PC-3 (cell line): ENCODE results near the gene LMO3. TPM values are rescaled to one million over a fixed set of nuclear protein-coding genes. Genes with fewer than 3 reads are reported as not detected.

Source experiments
- ATAC-seq: fragments of 200-7000 bp; cut with Tn5 transposase; 2 replicates; pipeline ENCODE4 v1.9.1; 2020; ENCODE audit warnings: mild to moderate bottlenecking, moderate library complexity
- BruUV-seq: library from RNA; stranded (reverse); fragments of 400-500 nt; replicated peaks from 2 replicates; lab custom pipeline; 2021; lab: Mats Ljungman, UMichigan
- CTCF ChIA-PET: fragments of 300-600 bp; sonication (Branson Sonifier 250); formaldehyde crosslinking; loops from one replicate; lab custom pipeline; 2022; ENCODE audit warnings: antibody characterized with exemption; lab: Charles Lee
- POLR2A ChIA-PET: fragments of 300-600 bp; sonication (Branson Sonifier 250); formaldehyde crosslinking; loops from one replicate; lab custom pipeline; 2022; ENCODE audit warnings: antibody characterized with exemption; ENCODE audit not compliant: unreplicated experiment; lab: Charles Lee
- DNase-seq: peaks from one replicate; pipeline ENCODE4 v3.0.0-alpha.2; 2015
- H2AFZ ChIP-seq: fragments of 300-600 bp; sonication (generic); 2 replicates; pipeline ENCODE4 v1.6.0; 2016; ENCODE audit warnings: antibody characterized with exemption, low read length
- H3F3A ChIP-seq: fragments of 300-600 bp; sonication (generic); one replicate; pipeline ENCODE4 v1.6.0; 2017; ENCODE audit warnings: antibody characterized with exemption, low read length, control low read depth, mild to moderate bottlenecking; ENCODE audit not compliant: unreplicated experiment
- H3K27ac ChIP-seq: fragments of 300-600 bp; sonication (generic); 2 replicates; pipeline ENCODE4 v1.5.1; 2016; ENCODE audit warnings: mild to moderate bottlenecking, low read length
- H3K27me3 ChIP-seq: fragments of 300-600 bp; sonication (generic); 2 replicates; pipeline ENCODE4 v1.6.1; 2016; ENCODE audit warnings: low read length, mixed read lengths
- H3K36me3 ChIP-seq: fragments of 300-600 bp; sonication (generic); 2 replicates; pipeline ENCODE4 v1.6.1; 2016; ENCODE audit warnings: low read depth, mixed run types, low read length, mixed read lengths
- H3K4me1 ChIP-seq: fragments of 300-600 bp; sonication (generic); 2 replicates; pipeline ENCODE4 v1.5.1; 2016; ENCODE audit warnings: low read length; ENCODE audit not compliant: insufficient read depth
- H3K4me2 ChIP-seq: fragments of 300-600 bp; sonication (generic); 2 replicates; pipeline ENCODE4 v1.6.0; 2016; ENCODE audit warnings: low read length
- H3K4me3 ChIP-seq: fragments of 300-600 bp; sonication (generic); 2 replicates; pipeline ENCODE4 v1.5.1; 2016; ENCODE audit warnings: mild to moderate bottlenecking, low read length, mixed read lengths
- H3K79me2 ChIP-seq: fragments of 300-600 bp; sonication (generic); 2 replicates; pipeline ENCODE4 v1.6.1; 2017; ENCODE audit warnings: low read length, mixed read lengths
- H3K9ac ChIP-seq: fragments of 300-600 bp; sonication (generic); 2 replicates; pipeline ENCODE4 v1.6.0; 2016; ENCODE audit warnings: mild to moderate bottlenecking, low read length
- H3K9me2 ChIP-seq: fragments of 300-600 bp; sonication (generic); replicated peaks from 2 replicates; pipeline ENCODE4 v1.6.1; 2016; ENCODE audit warnings: mixed run types, low read length, mixed read lengths
- H3K9me3 ChIP-seq: fragments of 300-600 bp; sonication (generic); 2 replicates; pipeline ENCODE4 v1.6.1; 2016; ENCODE audit warnings: low read length, mixed read lengths
- H4K20me1 ChIP-seq: fragments of 300-600 bp; sonication (generic); 2 replicates; pipeline ENCODE4 v1.6.1; 2016; ENCODE audit warnings: low read length, mixed read lengths
- EZH2 ChIP-seq: fragments of 300-600 bp; sonication (generic); IDR thresholded peaks from one replicate; pipeline ENCODE4 v1.6.1; 2017; ENCODE audit warnings: antibody characterized with exemption, mild to moderate bottlenecking, low read length; ENCODE audit not compliant: unreplicated experiment
- EZH2phosphoT487 ChIP-seq: fragments of 300-600 bp; sonication (generic); IDR thresholded peaks from 2 replicates; pipeline ENCODE4 v1.6.1; 2018; ENCODE audit warnings: mild to moderate bottlenecking, antibody characterized with exemption, low read length, borderline replicate concordance
- intact Hi-C: fragments of 100-400 bp; cut with micrococcal nuclease; formaldehyde crosslinking; loops from 2 replicates; pipeline ENCODE4 v1.9.0; 2023
- total RNA-seq: library from RNA; depleted of rRNA; stranded (reverse); fragments of >200 nt; gene quantifications from 2 replicates; pipeline ENCODE4 v1.2.3, GENCODE V29; 2014
- TF ChIP-seq, protein P1 (sequence below): fragments of 300-600 bp; sonication (generic); conservative IDR thresholded peaks from 2 replicates; pipeline ENCODE4 v1.5.1; 2017; ENCODE audit warnings: antibody characterized with exemption, low read depth, mild to moderate bottlenecking, low read length

LMO3 gene
- total RNA-seq, 1 experiment from 2014 or later: 2.3 TPM

DNA sequence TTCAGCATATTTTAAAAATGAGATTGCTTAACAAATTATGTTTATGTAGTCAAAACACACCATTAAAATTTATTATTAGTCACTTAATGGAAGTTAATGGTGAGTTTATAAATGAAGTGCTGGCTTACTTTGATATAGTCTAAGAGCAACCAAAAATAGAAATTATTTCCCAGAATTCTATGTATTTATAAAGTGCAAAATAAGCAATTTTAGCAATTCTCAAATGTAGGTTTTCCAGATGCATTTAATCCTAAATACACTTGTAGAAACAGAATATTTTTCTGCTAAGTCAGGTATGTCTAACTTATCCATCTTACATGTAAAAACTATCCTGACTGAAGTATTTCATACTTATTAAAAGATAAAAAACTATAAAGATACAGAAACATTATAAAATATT, 11.2 kb downstream of the LMO3 start:
- no peak overlapping the region for H3K4me3 ChIP-seq
- no peaks in the 10 kb centered on the region for H3K79me2 ChIP-seq
- no TSS peak for BruUV-seq
- ATAC-seq (no peak), DNase-seq (no peak)
- no peaks in the 10 kb centered on the region for H3K4me1 ChIP-seq
- no peak overlapping the region for H3K9ac ChIP-seq
- no peak overlapping the region for H2AFZ ChIP-seq
- no peaks in the 10 kb centered on the region for H3K9me2 ChIP-seq
- H3F3A ChIP-seq: no peaks in the 10 kb centered on the region
- H3K4me2 ChIP-seq: no peak overlapping the region
- ChIA-PET CTCF (no interaction called here), POLR2A (no interaction called here)
- H3K27ac ChIP-seq: no peak overlapping the region
- H4K20me1 ChIP-seq: no peaks in the 10 kb centered on the region
- H3K36me3 ChIP-seq: no peaks in the 10 kb centered on the region
- intact Hi-C loops: no loop called here
- no peaks in the 10 kb centered on the region for H3K27me3 ChIP-seq
- no peaks in the 10 kb centered on the region for H3K9me3 ChIP-seq
- no peak for TF ChIP-seq EZH2phosphoT487
- no peak for TF ChIP-seq EZH2

DNA sequence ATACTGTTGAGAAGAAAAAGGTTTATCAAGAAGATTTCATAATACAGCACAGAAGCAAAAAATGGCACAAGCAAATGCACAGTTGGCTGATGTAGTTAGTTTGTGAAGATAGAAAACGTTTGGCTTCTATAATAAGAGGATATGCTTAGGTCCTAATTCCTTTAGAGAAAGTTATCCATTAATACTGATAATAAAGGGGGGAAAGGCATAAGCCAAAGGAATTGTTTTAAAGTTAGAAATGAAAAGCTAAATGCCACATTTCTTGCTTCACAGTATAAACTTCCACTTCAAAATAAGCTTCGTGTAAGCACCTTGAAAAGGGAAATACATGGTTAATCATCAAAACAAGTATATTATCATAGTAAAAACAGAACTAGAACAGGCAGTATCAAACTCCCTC, 12.4 kb downstream of the LMO3 start:
- ATAC-seq: no peak
- no peak overlapping the region for H3K27ac ChIP-seq
- no peak overlapping the region for H3K4me2 ChIP-seq
- ChIA-PET POLR2A (no interaction called here), CTCF (no interaction called here)
- H3K4me1 ChIP-seq: no peaks in the 10 kb centered on the region
- no peak overlapping the region for H2AFZ ChIP-seq
- H3K4me3 ChIP-seq: no peak overlapping the region
- no peaks in the 10 kb centered on the region for H3K79me2 ChIP-seq
- BruUV-seq: no TSS peak
- intact Hi-C loops: no loop called here
- no peak for DNase-seq
- no peaks in the 10 kb centered on the region for H4K20me1 ChIP-seq
- H3K9me3 ChIP-seq: no peaks in the 10 kb centered on the region
- H3K9ac ChIP-seq: no peak overlapping the region
- H3K27me3 ChIP-seq: no peaks in the 10 kb centered on the region
- H3K36me3 ChIP-seq: no peaks in the 10 kb centered on the region
- no peaks in the 10 kb centered on the region for H3F3A ChIP-seq
- TF ChIP-seq, protein P1, sequence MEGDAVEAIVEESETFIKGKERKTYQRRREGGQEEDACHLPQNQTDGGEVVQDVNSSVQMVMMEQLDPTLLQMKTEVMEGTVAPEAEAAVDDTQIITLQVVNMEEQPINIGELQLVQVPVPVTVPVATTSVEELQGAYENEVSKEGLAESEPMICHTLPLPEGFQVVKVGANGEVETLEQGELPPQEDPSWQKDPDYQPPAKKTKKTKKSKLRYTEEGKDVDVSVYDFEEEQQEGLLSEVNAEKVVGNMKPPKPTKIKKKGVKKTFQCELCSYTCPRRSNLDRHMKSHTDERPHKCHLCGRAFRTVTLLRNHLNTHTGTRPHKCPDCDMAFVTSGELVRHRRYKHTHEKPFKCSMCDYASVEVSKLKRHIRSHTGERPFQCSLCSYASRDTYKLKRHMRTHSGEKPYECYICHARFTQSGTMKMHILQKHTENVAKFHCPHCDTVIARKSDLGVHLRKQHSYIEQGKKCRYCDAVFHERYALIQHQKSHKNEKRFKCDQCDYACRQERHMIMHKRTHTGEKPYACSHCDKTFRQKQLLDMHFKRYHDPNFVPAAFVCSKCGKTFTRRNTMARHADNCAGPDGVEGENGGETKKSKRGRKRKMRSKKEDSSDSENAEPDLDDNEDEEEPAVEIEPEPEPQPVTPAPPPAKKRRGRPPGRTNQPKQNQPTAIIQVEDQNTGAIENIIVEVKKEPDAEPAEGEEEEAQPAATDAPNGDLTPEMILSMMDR: no peak
- TF ChIP-seq EZH2 (no peak), EZH2phosphoT487 (no peak)
- H3K9me2 ChIP-seq: no peaks in the 10 kb centered on the region

DNA sequence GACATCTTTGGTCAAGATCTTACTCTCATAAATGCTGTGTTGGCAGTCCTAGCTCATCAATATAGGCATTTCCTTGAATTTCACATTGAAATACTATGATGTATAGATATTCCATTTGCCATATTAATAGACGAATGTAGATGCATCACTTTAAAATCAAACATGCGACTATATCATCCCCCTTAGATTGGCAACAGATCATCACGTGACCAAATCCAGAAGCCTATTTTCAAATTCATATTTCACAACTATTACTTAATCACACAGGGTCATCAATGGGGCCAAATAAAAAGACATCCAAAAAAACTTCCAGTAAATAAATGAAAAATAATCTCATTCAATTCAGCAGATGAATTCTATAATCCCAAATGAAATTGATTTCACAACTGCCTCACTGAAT, 15.3 kb downstream of the LMO3 start:
- no peak for ATAC-seq
- no TSS peak for BruUV-seq
- H3K9me3 ChIP-seq: no peaks in the 10 kb centered on the region

More for the DNA sequence above, 15.3 kb downstream of the LMO3 start:
- H3K27ac ChIP-seq: no peak overlapping the region
- no peak overlapping the region for H3K4me3 ChIP-seq
- no peaks in the 10 kb centered on the region for H3K9me2 ChIP-seq
- no peaks in the 10 kb centered on the region for H3K36me3 ChIP-seq
- CTCF ChIA-PET: no interaction called here
- no peaks in the 10 kb centered on the region for H4K20me1 ChIP-seq
- no peaks in the 10 kb centered on the region for H3K27me3 ChIP-seq
- no peak overlapping the region for H2AFZ ChIP-seq
- H3K4me2 ChIP-seq: no peak overlapping the region
- intact Hi-C loops: no loop called here
- POLR2A ChIA-PET: no interaction called here
- TF ChIP-seq, protein P1: no peak
- TF ChIP-seq EZH2phosphoT487 (no peak), EZH2 (no peak)
- H3K4me1 ChIP-seq: no peaks in the 10 kb centered on the region
- H3K79me2 ChIP-seq: no peaks in the 10 kb centered on the region
- H3K9ac ChIP-seq: no peak overlapping the region
- H3F3A ChIP-seq: no peaks in the 10 kb centered on the region
- no peak for DNase-seq
